HG03108 (cell line): Measurements from ENCODE around the gene DISC1.
"Not testable (repeated sequence)": the region's sequence is repeated elsewhere in the genome, so short reads cannot be mapped to it uniquely, and the experiment has no call there.

Experiments
- ATAC-seq: cut with Tn5 transposase; IDR thresholded peaks from one replicate; pipeline ENCODE4 v1.9.1; 2021; ENCODE audit warnings: moderate library complexity; ENCODE audit not compliant: unreplicated experiment

Gene DISC1

GRCh38 chr1:231724876-231725647, 98.5 kb downstream of the DISC1 start:
- ATAC-seq, result no peak

GRCh38 chr1:231727171-231727570, 100.6 kb downstream of the DISC1 start:
- ATAC-seq, result no peak

- not testable (repeated sequence) for ATAC-seq
These were observed 102.4 kb downstream of the DISC1 start for GRCh38 chr1:231728987-231729386.

- no peak for ATAC-seq
These were observed 103.0 kb downstream of the DISC1 start for GRCh38 chr1:231729544-231729943.

- no peak for ATAC-seq
These were observed 104.7 kb downstream of the DISC1 start for GRCh38 chr1:231731268-231731667.

GRCh38 chr1:231733063-231733462, 106.5 kb downstream of the DISC1 start:
- no peak for ATAC-seq

GRCh38 chr1:231733672-231734071, 107.1 kb downstream of the DISC1 start:
- ATAC-seq, result no peak

- no peak for ATAC-seq
These were observed 107.8 kb downstream of the DISC1 start for GRCh38 chr1:231734417-231734816.

GRCh38 chr1:231735411-231735810, 108.8 kb downstream of the DISC1 start:
- no peak for ATAC-seq

GRCh38 chr1:231735941-231736340, 109.4 kb downstream of the DISC1 start:
- ATAC-seq, result no peak

- ATAC-seq, result no peak
These were observed 109.9 kb downstream of the DISC1 start for GRCh38 chr1:231736464-231736863.

GRCh38 chr1:231738554-231738953, 112.0 kb downstream of the DISC1 start:
- no peak for ATAC-seq

- ATAC-seq, result no peak
These were observed 117.4 kb downstream of the DISC1 start for GRCh38 chr1:231743966-231744365.

- no peak for ATAC-seq
These were observed 122.3 kb downstream of the DISC1 start for GRCh38 chr1:231748760-231749415.

- no peak for ATAC-seq
These were observed 123.7 kb downstream of the DISC1 start for GRCh38 chr1:231750296-231750695.

- no peak for ATAC-seq
These were observed 124.3 kb downstream of the DISC1 start for GRCh38 chr1:231750818-231751362.

GRCh38 chr1:231751415-231751814, 124.8 kb downstream of the DISC1 start:
- ATAC-seq, result no peak

- no peak for ATAC-seq
These were observed 126.7 kb downstream of the DISC1 start for GRCh38 chr1:231753313-231753712.

- ATAC-seq, result peak; percentile 16
These were observed 130.5 kb downstream of the DISC1 start for GRCh38 chr1:231757101-231757404.

GRCh38 chr1:231757759-231758158, 131.2 kb downstream of the DISC1 start:
- no peak for ATAC-seq

- ATAC-seq, result no peak
These were observed 134.7 kb downstream of the DISC1 start for GRCh38 chr1:231761252-231761651.

GRCh38 chr1:231761747-231762541, 135.4 kb downstream of the DISC1 start:
- no peak for ATAC-seq
